Neural progenitor cell (in vitro differentiated cells): Measurements from ENCODE around the gene DTX1.

ENCODE experiments used
- CTCF ChIP-seq: fragments of 200-600 bp; sonication (generic); IDR thresholded peaks from 2 replicates; pipeline ENCODE4 v1.5.1; 2017; ENCODE audit warnings: antibody characterized with exemption, mild to moderate bottlenecking
- EZH2 ChIP-seq: fragments of 200-600 bp; sonication (generic); IDR thresholded peaks from 2 replicates; pipeline ENCODE4 v1.6.1; 2017; ENCODE audit warnings: antibody characterized with exemption, mild to moderate bottlenecking, moderate library complexity
- EZH2phosphoT487 ChIP-seq: fragments of 200-600 bp; sonication (generic); IDR thresholded peaks from 2 replicates; pipeline ENCODE4 v1.6.1; 2017; ENCODE audit warnings: antibody characterized with exemption

- TF ChIP-seq EZH2phosphoT487 = no peak
- TF ChIP-seq CTCF = no peak
- no peak for TF ChIP-seq EZH2
These were observed 3.9 kb downstream of the DTX1 start for GRCh38 chr12:113060336-113060960.
